ENCODE measurements around the gene SLC27A1.

The SLC27A1 gene

GRCh38 chr19:17445526-17446165, 24.7 kb upstream of the SLC27A1 start:
- Histone ChIP-seq H3K36me3 (ENCODE audit: insufficient read depth, low read depth, low read length) (no peaks in the 10 kb centered on the region), H3K27ac (ENCODE audit: low read length) (no peak overlapping the region), H3K4me1 (ENCODE audit: insufficient read depth, low read length) (no peaks in the 10 kb centered on the region), H3K9ac (ENCODE audit: low read depth, low read length) (no peak overlapping the region), H3K4me3 (ENCODE audit: low read length) (no peak overlapping the region), H3K9me3 (ENCODE audit: insufficient read depth, low read depth, low read length) (no peaks in the 10 kb centered on the region), H3K27me3 (ENCODE audit: insufficient read depth, low read length) (peaks cover 41% of the 10 kb centered on the region)

GRCh38 chr19:17447704-17448130, 22.6 kb upstream of the SLC27A1 start:
- no peaks in the 10 kb centered on the region for H3K9me3 ChIP-seq (ENCODE audit: insufficient read depth, low read depth, low read length)
- H3K36me3 ChIP-seq (ENCODE audit: insufficient read depth, low read depth, low read length): no peaks in the 10 kb centered on the region
- peak overlapping the region; percentile 53; the same call in 1 of the 2 replicates for H3K9ac ChIP-seq (ENCODE audit: low read depth, low read length)
- H3K27ac ChIP-seq (ENCODE audit: low read length): no peak overlapping the region
- peak overlapping the region; percentile 67 for H3K4me3 ChIP-seq (ENCODE audit: low read length)
- H3K27me3 ChIP-seq (ENCODE audit: insufficient read depth, low read length): peaks cover 44% of the 10 kb centered on the region
- H3K4me1 ChIP-seq (ENCODE audit: insufficient read depth, low read length): no peaks in the 10 kb centered on the region

DNA sequence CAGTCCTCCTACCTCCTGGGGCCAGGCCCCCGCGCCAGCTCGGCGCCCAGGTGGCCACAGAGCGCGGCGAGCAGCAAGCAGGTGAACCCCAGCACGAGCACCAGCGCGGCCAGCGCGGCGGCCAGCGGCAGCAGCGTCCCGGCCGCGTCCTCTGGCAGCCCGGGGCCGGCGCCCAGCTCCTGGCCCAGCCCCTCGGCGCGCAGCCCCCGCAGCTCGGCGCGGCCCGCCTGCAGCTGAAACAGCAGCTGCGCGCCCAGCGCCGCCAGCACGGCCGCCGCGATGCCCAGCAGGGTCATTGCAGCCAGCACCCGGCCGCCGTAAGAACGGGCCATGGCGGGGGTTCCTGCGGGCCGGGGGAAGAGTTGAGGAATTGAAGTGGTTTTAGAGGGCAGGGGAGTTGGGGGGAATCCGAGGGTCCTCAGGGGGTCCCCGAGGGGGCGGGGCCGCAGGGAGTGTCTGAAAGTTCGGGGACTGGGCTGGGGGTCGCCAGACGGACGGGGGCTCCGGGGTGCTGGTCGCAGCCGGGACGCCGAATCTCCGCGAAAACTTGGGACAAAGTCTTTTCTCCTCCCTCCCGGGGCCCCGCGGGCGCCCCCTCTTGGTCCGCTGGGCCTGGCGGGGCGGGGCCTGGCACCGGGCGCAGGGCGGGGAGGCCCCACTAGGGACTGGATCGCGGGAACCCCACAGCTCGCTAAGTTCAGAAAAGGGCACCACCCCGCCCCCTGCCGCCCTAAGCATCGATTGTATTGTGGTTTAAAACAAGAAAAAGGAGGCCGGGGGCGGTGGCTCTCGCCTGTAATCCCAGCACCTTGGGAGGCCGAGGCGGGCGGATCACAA, 22.0 kb upstream of the SLC27A1 start, which contains the start of gene TMEM221:
Gene TMEM221, minus strand, starts transcription at position 538 of the 837 bp plus-strand sequence. Its CDS starts 206 bp downstream, at position 332.
- Histone ChIP-seq H3K9me3 (ENCODE audit: insufficient read depth, low read depth, low read length) (no peaks in the 10 kb centered on the region; the same call in 1 of the 2 replicates), H3K4me3 (ENCODE audit: low read length) (peak within 1 kb of the TSS; percentile 67), H3K36me3 (ENCODE audit: insufficient read depth, low read depth, low read length) (no peaks in the 10 kb centered on the region), H3K4me1 (ENCODE audit: insufficient read depth, low read length) (no peaks in the 10 kb centered on the region), H3K27me3 (ENCODE audit: insufficient read depth, low read length) (peaks cover 44% of the 10 kb centered on the region), H3K27ac (ENCODE audit: low read length) (no peak within 1 kb of the TSS), H3K9ac (ENCODE audit: low read depth, low read length) (peak within 1 kb of the TSS; percentile 53; the same call in 1 of the 2 replicates)

GRCh38 chr19:17450264-17451075, 19.9 kb upstream of the SLC27A1 start:
- no peak overlapping the region for H3K9ac ChIP-seq (ENCODE audit: low read depth, low read length)
- no peak overlapping the region for H3K4me3 ChIP-seq (ENCODE audit: low read length)
- no peaks in the 10 kb centered on the region for H3K36me3 ChIP-seq (ENCODE audit: insufficient read depth, low read depth, low read length)
- no peaks in the 10 kb centered on the region; the same call in 1 of the 2 replicates for H3K4me1 ChIP-seq (ENCODE audit: insufficient read depth, low read length)
- H3K27ac ChIP-seq (ENCODE audit: low read length): no peak overlapping the region
- peaks cover 58% of the 10 kb centered on the region for H3K27me3 ChIP-seq (ENCODE audit: insufficient read depth, low read length)
- no peaks in the 10 kb centered on the region; the same call in 1 of the 2 replicates for H3K9me3 ChIP-seq (ENCODE audit: insufficient read depth, low read depth, low read length)

GRCh38 chr19:17451820-17452219, 18.5 kb upstream of the SLC27A1 start:
- H3K9me3 ChIP-seq (ENCODE audit: insufficient read depth, low read depth, low read length): no peaks in the 10 kb centered on the region; the same call in 1 of the 2 replicates
- H3K4me3 ChIP-seq (ENCODE audit: low read length): no peak overlapping the region
- no peak overlapping the region for H3K9ac ChIP-seq (ENCODE audit: low read depth, low read length)
- H3K27me3 ChIP-seq (ENCODE audit: insufficient read depth, low read length): peaks cover 59% of the 10 kb centered on the region
- H3K4me1 ChIP-seq (ENCODE audit: insufficient read depth, low read length): no peaks in the 10 kb centered on the region; the same call in 1 of the 2 replicates
- H3K36me3 ChIP-seq (ENCODE audit: insufficient read depth, low read depth, low read length): no peaks in the 10 kb centered on the region
- no peak overlapping the region for H3K27ac ChIP-seq (ENCODE audit: low read length)

DNA sequence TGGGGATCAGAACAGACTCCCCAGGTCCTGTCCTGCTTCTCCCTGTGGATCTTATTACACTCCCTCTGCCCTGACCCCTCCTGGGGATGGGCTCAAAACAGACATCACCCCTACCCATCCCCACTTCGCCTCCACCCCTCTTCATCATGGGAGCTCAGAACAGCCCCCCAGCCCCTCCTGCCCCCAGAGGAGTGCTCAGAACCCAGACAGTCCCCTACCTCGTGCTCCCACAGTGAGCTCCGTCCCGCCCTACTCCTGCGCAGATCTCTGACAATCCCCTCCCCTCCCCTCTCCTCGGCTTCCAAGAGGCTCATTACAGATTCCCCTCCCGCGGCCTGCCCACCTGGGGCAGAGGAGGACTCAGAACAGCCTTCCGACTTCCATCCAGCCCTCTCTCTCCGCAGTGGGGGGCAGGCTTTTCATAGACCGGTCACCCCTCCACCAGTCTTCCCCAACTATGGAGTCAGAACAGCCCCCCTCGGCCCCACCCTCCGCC, 15.7 kb upstream of the SLC27A1 start:
- no peaks in the 10 kb centered on the region; the same call in 1 of the 2 replicates for H3K9me3 ChIP-seq (ENCODE audit: insufficient read depth, low read depth, low read length)
- no peaks in the 10 kb centered on the region; the same call in 1 of the 2 replicates for H3K4me1 ChIP-seq (ENCODE audit: insufficient read depth, low read length)
- H3K27ac ChIP-seq (ENCODE audit: low read length): no peak overlapping the region
- peak overlapping the region; percentile 57; the same call in 1 of the 2 replicates for H3K4me3 ChIP-seq (ENCODE audit: low read length)
- H3K27me3 ChIP-seq (ENCODE audit: insufficient read depth, low read length): peaks cover 58% of the 10 kb centered on the region
- no peak overlapping the region for H3K9ac ChIP-seq (ENCODE audit: low read depth, low read length)
- no peaks in the 10 kb centered on the region for H3K36me3 ChIP-seq (ENCODE audit: insufficient read depth, low read depth, low read length)

DNA sequence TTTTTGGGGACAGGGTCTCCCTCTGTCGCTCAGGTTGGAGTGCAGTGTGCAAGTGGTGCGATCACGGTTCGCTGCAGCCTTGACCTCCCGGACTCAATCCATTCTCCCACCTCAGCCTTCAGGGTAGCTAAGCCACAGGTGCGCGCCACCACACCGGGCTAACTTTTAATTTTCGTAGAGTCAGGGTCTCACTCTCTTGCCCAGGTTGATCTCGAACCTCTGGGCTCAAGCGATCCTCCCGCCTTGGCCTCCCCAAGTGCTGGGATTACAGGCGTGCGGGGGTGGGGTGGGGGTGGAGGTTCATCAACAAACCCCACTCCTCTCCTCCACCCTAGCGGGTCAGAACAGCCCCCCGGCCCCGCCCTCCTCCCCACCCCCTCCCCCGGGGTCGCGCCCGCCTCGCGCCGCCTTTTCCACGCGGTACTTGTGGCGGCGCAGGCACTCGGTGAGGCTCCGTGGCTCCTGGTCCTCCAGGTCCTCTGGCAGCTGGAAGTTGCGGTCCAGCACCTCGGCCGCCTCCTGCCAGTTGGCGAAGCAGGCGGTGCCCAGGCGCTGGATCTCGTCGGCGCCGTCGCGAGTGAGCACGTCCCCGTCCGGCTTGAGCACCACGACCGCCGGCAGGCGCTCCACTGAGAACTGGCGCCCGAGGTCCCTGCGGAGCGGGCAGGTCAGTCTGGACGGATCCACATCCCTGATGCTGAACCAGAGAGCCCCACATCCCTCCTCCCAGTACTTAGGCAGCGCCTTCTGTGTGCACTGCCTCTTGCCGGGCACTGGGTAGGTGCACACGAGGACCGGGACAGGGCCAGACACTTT, 14.8 kb upstream of the SLC27A1 start:
- no peak overlapping the region for H3K9ac ChIP-seq (ENCODE audit: low read depth, low read length)

DNA sequence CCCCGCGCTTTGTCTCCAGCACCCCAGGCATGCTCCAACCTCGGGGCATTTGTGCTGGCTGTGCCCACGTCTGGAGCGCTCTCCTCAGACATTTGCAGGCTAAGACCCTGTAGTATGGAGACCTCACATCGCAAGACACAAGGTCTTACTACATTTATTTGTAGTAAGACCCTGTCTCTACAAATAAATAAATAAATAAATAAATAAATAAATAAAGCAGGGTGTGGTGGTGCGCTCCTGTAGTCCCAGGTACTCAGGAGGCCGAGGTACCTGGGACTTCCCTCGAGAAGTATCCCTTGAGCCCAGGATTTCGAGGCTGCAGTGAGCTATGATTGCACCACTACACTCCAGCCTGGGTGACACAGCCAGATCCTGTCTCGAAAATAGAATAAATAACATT, 14.2 kb upstream of the SLC27A1 start:
- Histone ChIP-seq H3K4me1 (ENCODE audit: insufficient read depth, low read length) (no peaks in the 10 kb centered on the region; the same call in 1 of the 2 replicates), H3K9ac (ENCODE audit: low read depth, low read length) (no peak overlapping the region), H3K27me3 (ENCODE audit: insufficient read depth, low read length) (peaks cover 48% of the 10 kb centered on the region), H3K9me3 (ENCODE audit: insufficient read depth, low read depth, low read length) (no peaks in the 10 kb centered on the region; the same call in 1 of the 2 replicates), H3K27ac (ENCODE audit: low read length) (no peak overlapping the region), H3K4me3 (ENCODE audit: low read length) (no peak overlapping the region), H3K36me3 (ENCODE audit: insufficient read depth, low read depth, low read length) (no peaks in the 10 kb centered on the region)

More for the DNA sequence above, 14.8 kb upstream of the SLC27A1 start:
- Histone ChIP-seq H3K4me3 (ENCODE audit: low read length) (no peak overlapping the region), H3K27ac (ENCODE audit: low read length) (no peak overlapping the region), H3K9me3 (ENCODE audit: insufficient read depth, low read depth, low read length) (no peaks in the 10 kb centered on the region; the same call in 1 of the 2 replicates), H3K27me3 (ENCODE audit: insufficient read depth, low read length) (peaks cover 49% of the 10 kb centered on the region), H3K36me3 (ENCODE audit: insufficient read depth, low read depth, low read length) (no peaks in the 10 kb centered on the region), H3K4me1 (ENCODE audit: insufficient read depth, low read length) (no peaks in the 10 kb centered on the region; the same call in 1 of the 2 replicates)

- H3K4me3 ChIP-seq (ENCODE audit: low read length): no peak overlapping the region
- no peaks in the 10 kb centered on the region; the same call in 1 of the 2 replicates for H3K9me3 ChIP-seq (ENCODE audit: insufficient read depth, low read depth, low read length)
- H3K36me3 ChIP-seq (ENCODE audit: insufficient read depth, low read depth, low read length): no peaks in the 10 kb centered on the region
- H3K27ac ChIP-seq (ENCODE audit: low read length): no peak overlapping the region
- H3K9ac ChIP-seq (ENCODE audit: low read depth, low read length): no peak overlapping the region
- H3K27me3 ChIP-seq (ENCODE audit: insufficient read depth, low read length): peaks cover 44% of the 10 kb centered on the region
- no peaks in the 10 kb centered on the region; the same call in 1 of the 2 replicates for H3K4me1 ChIP-seq (ENCODE audit: insufficient read depth, low read length)
Measured at GRCh38 chr19:17457616-17458015, 12.7 kb upstream of the SLC27A1 start.

DNA sequence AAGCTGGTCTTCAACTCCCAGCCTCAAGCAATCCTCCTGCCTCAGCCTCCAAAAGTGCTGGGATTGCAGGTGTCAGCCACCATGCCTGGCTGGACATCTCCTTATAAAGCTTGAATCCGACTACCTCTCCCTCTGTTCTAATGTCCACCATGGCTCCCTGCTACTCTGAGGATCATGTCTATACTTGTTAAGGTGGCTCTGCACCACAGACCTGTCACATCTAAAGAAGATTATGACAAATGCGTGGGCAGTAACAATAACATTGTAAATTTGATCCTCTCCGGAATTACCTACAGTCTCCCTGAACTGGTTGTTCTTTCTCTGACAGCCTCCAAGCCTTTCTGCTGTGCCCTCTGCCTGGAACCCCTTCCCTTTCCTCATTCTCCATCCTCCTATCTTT, 11.4 kb upstream of the SLC27A1 start:
- Histone ChIP-seq H3K9ac (ENCODE audit: low read depth, low read length) (no peak overlapping the region), H3K9me3 (ENCODE audit: insufficient read depth, low read depth, low read length) (no peaks in the 10 kb centered on the region), H3K4me3 (ENCODE audit: low read length) (no peak overlapping the region), H3K27me3 (ENCODE audit: insufficient read depth, low read length) (peaks cover 38% of the 10 kb centered on the region), H3K36me3 (ENCODE audit: insufficient read depth, low read depth, low read length) (no peaks in the 10 kb centered on the region), H3K27ac (ENCODE audit: low read length) (no peak overlapping the region), H3K4me1 (ENCODE audit: insufficient read depth, low read length) (no peaks in the 10 kb centered on the region; the same call in 1 of the 2 replicates)
